Measurements from ENCODE around the gene EFEMP2. TPM values are rescaled to one million over a fixed set of nuclear protein-coding genes. Genes with fewer than 3 reads are reported as not detected.
A peak's percentile ranks its signal among the peaks of the same experiment; 100 is the strongest.

EFEMP2 gene
- total RNA-seq, 6 experiments from 2014 or later = 5.1 to 13.9 (median 7.8) TPM

GRCh38 chr11:65917434-65918210 lies 45.0 kb upstream of the EFEMP2 start:
- intact Hi-C loops (cut with DNase I) = no loop called here
- Histone ChIP-seq H3K27me3 (no peaks in the 10 kb centered on the region), H3K4me3 (peak overlapping the region; percentile 90 to 98 (median 98)), H3K9me3 (no peaks in the 10 kb centered on the region), H3K4me1 (peaks cover 0 to 21% (median 9%) of the 10 kb centered on the region in 4 donors), H3K27ac (peak overlapping the region in 1 of 3 donors; percentile 90), H3K36me3 (peaks cover 0 to 5% (median 0%) of the 10 kb centered on the region in 4 donors)
- 80% methylated on average over 5 of the region's 35 CpGs for WGBS (ENCODE audit: insufficient coverage, low coverage, low lambda C conversion rate, missing lambda C conversion rate)
- TF ChIP-seq CTCF (IDR thresholded peaks at IDR 0.05) (no peak), POLR2A (IDR thresholded peaks at IDR 0.05) (no peak)
- ATAC-seq (no peak), DNase-seq (no peak)

GRCh38 chr11:65917077-65917433 lies 44.5 kb upstream of the EFEMP2 start:
- WGBS (ENCODE audit: insufficient coverage, low coverage, low lambda C conversion rate, missing lambda C conversion rate) = 100% methylated on average over 2 of the region's 3 CpGs
- Histone ChIP-seq H3K27ac (no peak overlapping the region), H3K4me3 (no peak overlapping the region), H3K36me3 (no peaks in the 10 kb centered on the region), H3K4me1 (peaks cover 0 to 21% (median 9%) of the 10 kb centered on the region in 4 donors), H3K9me3 (no peaks in the 10 kb centered on the region), H3K27me3 (no peaks in the 10 kb centered on the region)
- no peak for DNase-seq
- ATAC-seq = no peak
- TF ChIP-seq CTCF (IDR thresholded peaks at IDR 0.05) (no peak), POLR2A (IDR thresholded peaks at IDR 0.05) (no peak)
- intact Hi-C loops (cut with DNase I) = no loop called here

GRCh38 chr11:65916391-65916790 lies 43.8 kb upstream of the EFEMP2 start:
- TF ChIP-seq CTCF (IDR thresholded peaks at IDR 0.05) (no peak), POLR2A (IDR thresholded peaks at IDR 0.05) (no peak)
- WGBS (ENCODE audit: insufficient coverage, low coverage, low lambda C conversion rate, missing lambda C conversion rate) = 60% methylated on average over 5 of the region's 7 CpGs
- no peaks in the 10 kb centered on the region for H3K27me3 ChIP-seq
- H3K4me3 ChIP-seq = no peak overlapping the region
- DNase-seq (no peak), ATAC-seq (no peak)
- peaks cover 0 to 21% (median 9%) of the 10 kb centered on the region in 4 donors for H3K4me1 ChIP-seq
- intact Hi-C loops (cut with DNase I) = no loop called here
- H3K27ac ChIP-seq = peak overlapping the region in 1 of 3 donors; percentile 43
- no peaks in the 10 kb centered on the region for H3K9me3 ChIP-seq
- no peaks in the 10 kb centered on the region for H3K36me3 ChIP-seq

- Histone ChIP-seq H3K4me1 (peaks cover 0 to 21% (median 8%) of the 10 kb centered on the region in 4 donors), H3K4me3 (no peak overlapping the region), H3K9me3 (no peaks in the 10 kb centered on the region), H3K36me3 (no peaks in the 10 kb centered on the region), H3K27ac (peak overlapping the region in 1 of 3 donors; percentile 43), H3K27me3 (no peaks in the 10 kb centered on the region)
- TF ChIP-seq POLR2A (IDR thresholded peaks at IDR 0.05) (no peak), CTCF (IDR thresholded peaks at IDR 0.05) (no peak)
- peak in 1 of 4 donors; percentile 16 for ATAC-seq
- WGBS (ENCODE audit: insufficient coverage, low coverage, low lambda C conversion rate, missing lambda C conversion rate) = 40% methylated on average over 2 of the region's 13 CpGs
- DNase-seq = peak in 1 of 3 donors; percentile 56
- intact Hi-C loops (cut with DNase I) = no loop called here
Measured at GRCh38 chr11:65915821-65916251, 43.2 kb upstream of the EFEMP2 start.
